Left ventricle myocardium superior (tissue), 1 donor: Measurements from ENCODE around the gene SLC7A9. TPM values are rescaled to one million over a fixed set of nuclear protein-coding genes. Genes with fewer than 3 reads are reported as not detected.

Source experiments
- total RNA-seq: library from RNA; stranded (reverse); fragmentation: NEBNext Ultra II Directional; extraction: Animal tissue kit (Norgen Biotek cat#: 25700); gene quantifications from one replicate; pipeline ENCODE4 v1.2.1, GENCODE V29; 2021
- donor health status: DM: no; HTN: yes; CAD: no; lungs with severe emphysema.

Gene SLC7A9
- total RNA-seq, 1 donor from 2014 or later, result not detected

Other genes with a start within 250 kb of the SLC7A9 start
- 23.4 TPM for gene ANKRD27, start 194.6 kb downstream of the SLC7A9 start, total RNA-seq
- 15.3 TPM for gene RGS9BP, start 193.9 kb downstream of the SLC7A9 start, total RNA-seq
- gene NUDT19, start 177.9 kb downstream of the SLC7A9 start, total RNA-seq, result 24.8 TPM
- not detected for gene TDRD12, start 150.0 kb downstream of the SLC7A9 start, total RNA-seq
- 9.2 TPM for gene CEP89, start 102.2 kb upstream of the SLC7A9 start, total RNA-seq
- gene FAAP24, start 102.5 kb upstream of the SLC7A9 start, total RNA-seq, result not detected
- gene RHPN2, start 195.1 kb upstream of the SLC7A9 start, total RNA-seq, result 2.4 TPM
- gene GPATCH1, start 211.4 kb upstream of the SLC7A9 start, total RNA-seq, result 5.4 TPM